ENCODE data around the gene MGST3. TPM values are rescaled to one million over a fixed set of nuclear protein-coding genes. Genes with fewer than 3 reads are reported as not detected.

MGST3 gene
- total and polyA plus RNA-seq, 2 of the 13 experiments (the other 11 are each of a cell fraction or from before 2014, with no cell fraction given): 59.7 to 61.2 TPM

DNA sequence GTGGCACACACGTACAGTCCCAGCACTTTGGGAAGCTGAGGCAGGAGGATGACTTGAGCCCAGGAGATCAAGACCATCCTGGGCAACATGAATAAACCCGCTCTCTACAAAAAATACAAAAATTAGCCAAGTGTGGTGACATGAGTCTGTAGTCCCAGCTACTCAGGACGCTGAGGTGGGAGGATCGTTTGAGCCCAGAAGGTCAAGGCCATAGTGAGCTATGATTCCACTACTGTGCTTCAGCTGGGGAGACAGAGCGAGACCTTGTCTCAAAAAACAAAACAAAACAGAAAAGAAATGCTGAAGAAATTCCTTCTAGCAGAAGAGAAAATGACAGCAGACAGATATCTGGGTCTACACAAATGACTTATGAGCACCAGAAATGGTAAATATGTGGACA, 57.0 kb downstream of the MGST3 start (continued):
- no peak for TF ChIP-seq ZNF484 (CRISPR knock-in tag; IDR thresholded peaks at IDR 0.05; ENCODE audit: borderline replicate concordance, low read depth)
- TF ChIP-seq, protein P1, sequence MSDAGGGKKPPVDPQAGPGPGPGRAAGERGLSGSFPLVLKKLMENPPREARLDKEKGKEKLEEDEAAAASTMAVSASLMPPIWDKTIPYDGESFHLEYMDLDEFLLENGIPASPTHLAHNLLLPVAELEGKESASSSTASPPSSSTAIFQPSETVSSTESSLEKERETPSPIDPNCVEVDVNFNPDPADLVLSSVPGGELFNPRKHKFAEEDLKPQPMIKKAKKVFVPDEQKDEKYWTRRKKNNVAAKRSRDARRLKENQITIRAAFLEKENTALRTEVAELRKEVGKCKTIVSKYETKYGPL (CRISPR knock-in tag; IDR thresholded peaks at IDR 0.05): no peak
- no peak for TF ChIP-seq CBX2 (IDR thresholded peaks at IDR 0.05; ENCODE audit: low read depth, low read length)
- TF ChIP-seq CBX2 (CRISPR knock-in tag; IDR thresholded peaks at IDR 0.05; ENCODE audit: low read depth): no peak
- TF ChIP-seq ZNF124 (CRISPR knock-in tag; IDR thresholded peaks at IDR 0.05): no peak
- no peak for TF ChIP-seq ZNF337 (CRISPR knock-in tag; IDR thresholded peaks at IDR 0.05; ENCODE audit: borderline replicate concordance, low read depth)
- TF ChIP-seq RARA (CRISPR knock-in tag; IDR thresholded peaks at IDR 0.05): peak; percentile 44
- TF ChIP-seq ERF (CRISPR knock-in tag; IDR thresholded peaks at IDR 0.05): no peak
- TF ChIP-seq NR2C2 (CRISPR knock-in tag; IDR thresholded peaks at IDR 0.05; ENCODE audit: borderline replicate concordance): no peak
- no peak for TF ChIP-seq ZBTB14 (CRISPR knock-in tag; IDR thresholded peaks at IDR 0.05)
- TF ChIP-seq ZBTB10 (CRISPR knock-in tag; IDR thresholded peaks at IDR 0.05; ENCODE audit: borderline replicate concordance): no peak
- no peak for TF ChIP-seq ZNF24 (IDR thresholded peaks at IDR 0.05)
- TF ChIP-seq ZNF562 (CRISPR knock-in tag; IDR thresholded peaks at IDR 0.05; ENCODE audit: borderline replicate concordance): no peak
- TF ChIP-seq RORA (CRISPR knock-in tag; IDR thresholded peaks at IDR 0.05): no peak
- no peak for TF ChIP-seq ZNF777 (CRISPR knock-in tag; IDR thresholded peaks at IDR 0.05)
- TF ChIP-seq ZNF749 (CRISPR knock-in tag; IDR thresholded peaks at IDR 0.05; ENCODE audit: borderline replicate concordance): no peak
- TF ChIP-seq HNF4A (CRISPR knock-in tag; IDR thresholded peaks at IDR 0.05): peak; percentile 55
- TF ChIP-seq FOSL2 (CRISPR knock-in tag; IDR thresholded peaks at IDR 0.05): 0 out of 2 replicates have a peak, but pooled peaks have one; percentile 14
- no peak for TF ChIP-seq ZKSCAN5 (CRISPR knock-in tag; IDR thresholded peaks at IDR 0.05)
- TF ChIP-seq ZNF317 (CRISPR knock-in tag; IDR thresholded peaks at IDR 0.05): no peak
- no peak for TF ChIP-seq REXO4 (CRISPR knock-in tag; IDR thresholded peaks at IDR 0.05; ENCODE audit: borderline replicate concordance)
